SKM-1 treated with dmso at 0.1 percent for 144 hours (cell line): ENCODE measurements around the gene ENAH.
"Not testable (repeated sequence)": the region's sequence is repeated elsewhere in the genome, so short reads cannot be mapped to it uniquely, and the experiment has no call there.

Experiments
- DNase-seq: peaks from one replicate; lab custom pipeline; 2025; ENCODE audit not compliant: unreplicated experiment; lab: John Stamatoyannopoulos, UW

ENAH gene

GRCh38 chr1:225652729-225653462 lies at the start of gene ENAH:
ENAH (minus strand) TSS chr1:225653123; CDS start chr1:225652690, 433 bp downstream.
- no peak for DNase-seq

- no peak for DNase-seq
Observed at GRCh38 chr1:225700889-225701465, 48.1 kb upstream of the ENAH start.

GRCh38 chr1:225700164-225700821 lies 47.4 kb upstream of the ENAH start:
- DNase-seq, result no peak

GRCh38 chr1:225699336-225699735 lies 46.4 kb upstream of the ENAH start:
- DNase-seq, result no peak

GRCh38 chr1:225698194-225698593 lies 45.3 kb upstream of the ENAH start:
- DNase-seq, result not testable (repeated sequence)

- DNase-seq, result no peak
Observed at GRCh38 chr1:225697428-225697827, 44.5 kb upstream of the ENAH start.

- no peak for DNase-seq
Observed at GRCh38 chr1:225695578-225696337, 42.8 kb upstream of the ENAH start.

GRCh38 chr1:225694151-225694603 lies 41.3 kb upstream of the ENAH start:
- no peak for DNase-seq

- DNase-seq, result not testable (repeated sequence)
Observed at GRCh38 chr1:225693697-225694096, 40.8 kb upstream of the ENAH start.

GRCh38 chr1:225693085-225693696 lies 40.3 kb upstream of the ENAH start:
- DNase-seq, result no peak

- no peak for DNase-seq
Observed at GRCh38 chr1:225692517-225692879, 39.6 kb upstream of the ENAH start.

GRCh38 chr1:225691861-225692516 lies 39.1 kb upstream of the ENAH start:
- no peak for DNase-seq

GRCh38 chr1:225691377-225691776 lies 38.5 kb upstream of the ENAH start:
- no peak for DNase-seq

- no peak for DNase-seq
Observed at GRCh38 chr1:225689882-225690459, 37.0 kb upstream of the ENAH start.

- DNase-seq, result no peak
Observed at GRCh38 chr1:225688345-225688744, 35.4 kb upstream of the ENAH start.

GRCh38 chr1:225685476-225686176 lies 32.7 kb upstream of the ENAH start:
- no peak for DNase-seq

- peak; percentile 22 for DNase-seq
Observed at GRCh38 chr1:225684741-225685140, 31.8 kb upstream of the ENAH start.

- no peak for DNase-seq
Observed at GRCh38 chr1:225681231-225681630, 28.3 kb upstream of the ENAH start.

- DNase-seq, result no peak
Observed at GRCh38 chr1:225678545-225678944, 25.6 kb upstream of the ENAH start.
